HG02759 (cell line): ENCODE data around the gene TPK1.
"Not testable (repeated sequence)": the region's sequence is repeated elsewhere in the genome, so short reads cannot be mapped to it uniquely, and the experiment has no call there.

ENCODE experiments used
- ATAC-seq: cut with Tn5 transposase; IDR thresholded peaks from one replicate; pipeline ENCODE4 v1.9.1; 2021; ENCODE audit warnings: mild to moderate bottlenecking, moderate library complexity; ENCODE audit not compliant: unreplicated experiment

The TPK1 gene

GRCh38 chr7:144427539-144427938, 408.3 kb downstream of the TPK1 start:
- ATAC-seq = not testable (repeated sequence)

- ATAC-seq = not testable (repeated sequence)
These were observed 416.9 kb downstream of the TPK1 start for GRCh38 chr7:144418931-144419330.

DNA sequence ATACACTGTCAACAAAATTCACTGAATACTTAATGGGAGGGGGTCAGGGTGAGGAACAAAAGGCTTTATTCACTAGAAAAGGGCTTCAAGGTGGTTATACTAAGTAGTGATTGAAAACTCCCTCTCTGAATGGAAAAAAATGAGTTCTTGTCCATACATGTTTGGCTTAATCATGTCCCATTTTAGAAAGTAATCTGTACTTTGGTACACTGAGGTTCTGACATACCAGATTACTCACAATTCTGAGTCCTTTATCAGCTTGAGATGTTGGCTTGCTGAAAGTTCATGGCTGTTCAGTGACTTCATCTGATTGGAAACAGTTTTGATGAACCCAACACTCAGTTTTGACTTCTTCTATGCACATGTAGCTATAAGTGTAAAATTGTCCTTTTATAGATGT, 419.5 kb downstream of the TPK1 start:
- ATAC-seq = no peak

GRCh38 chr7:144415858-144416257, 420.0 kb downstream of the TPK1 start:
- ATAC-seq = no peak

DNA sequence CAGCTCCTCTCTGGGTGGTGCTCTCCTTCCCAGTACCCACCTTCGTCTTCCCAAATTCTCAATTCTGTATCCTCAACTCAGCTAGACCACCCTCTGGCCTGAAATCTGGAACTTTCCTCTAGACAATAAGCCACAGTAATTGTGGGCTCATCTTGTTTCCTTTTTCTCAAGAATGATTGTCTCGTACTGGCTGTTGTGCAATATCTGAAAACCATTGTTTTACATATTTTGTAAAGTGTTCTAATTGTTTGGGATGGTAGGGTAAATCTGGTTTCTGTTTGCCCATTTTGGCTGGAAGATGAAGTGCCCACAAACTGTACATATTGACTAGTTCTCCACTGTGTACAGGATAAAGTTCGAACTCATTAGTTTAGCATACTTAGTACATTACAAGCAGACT, 421.0 kb downstream of the TPK1 start:
- ATAC-seq = no peak

- ATAC-seq = no peak
These were observed 425.4 kb downstream of the TPK1 start for GRCh38 chr7:144410441-144410840.

DNA sequence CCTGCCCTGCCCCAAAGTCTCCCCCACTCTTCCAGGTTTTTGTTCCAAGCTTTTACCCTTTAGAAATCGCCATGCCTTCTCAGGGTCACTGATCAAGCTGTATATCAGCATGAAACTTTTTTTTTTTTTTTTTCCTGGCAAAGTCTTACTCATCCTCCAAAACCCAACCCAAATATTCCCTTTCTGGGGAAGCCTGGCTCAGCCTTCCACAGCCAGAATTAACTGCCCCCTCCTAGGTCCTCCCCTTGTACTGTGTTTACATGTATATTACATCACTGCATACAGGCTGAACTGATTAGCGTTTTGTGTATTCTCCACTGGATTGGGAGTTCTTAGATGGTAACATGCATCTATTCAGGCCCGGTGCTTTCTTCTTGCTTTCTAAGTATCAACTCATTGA, 427.7 kb downstream of the TPK1 start:
- ATAC-seq = no peak

GRCh38 chr7:144407266-144407931, 428.5 kb downstream of the TPK1 start:
- no peak for ATAC-seq

GRCh38 chr7:144404946-144405345, 430.9 kb downstream of the TPK1 start:
- ATAC-seq = no peak

GRCh38 chr7:144403649-144404061, 432.2 kb downstream of the TPK1 start, which contains the start of gene NOBOX:
Gene NOBOX, minus strand, starts transcription at chr7:144403693.
- ATAC-seq = no peak

- ATAC-seq = no peak
These were observed 432.8 kb downstream of the TPK1 start for GRCh38 chr7:144403102-144403501.
